ES-I3 (cell line): ENCODE data around the gene PIP5KL1.
A peak's percentile ranks its signal among the peaks of the same experiment; 100 is the strongest.

ENCODE experiments used
- H3K36me3 ChIP-seq: 2 replicates; pipeline ENCODE4 v1.6.1; 2013; ENCODE audit warnings: mild to moderate bottlenecking, low read length, control low read depth, moderate library complexity; ENCODE audit not compliant: insufficient read depth
- H3K4me1 ChIP-seq: 2 replicates; pipeline ENCODE4 v1.6.1; 2013; ENCODE audit warnings: mild to moderate bottlenecking, control low read depth, low read length; ENCODE audit not compliant: insufficient read depth
- H3K9ac ChIP-seq: 2 replicates; pipeline ENCODE4 v1.6.1; 2013; ENCODE audit warnings: low read depth, mild to moderate bottlenecking, low read length, moderate library complexity
- H3K9me3 ChIP-seq: 2 replicates; pipeline ENCODE4 v1.6.1; 2013; ENCODE audit warnings: mild to moderate bottlenecking, low read length, moderate library complexity; ENCODE audit not compliant: control insufficient read depth, insufficient read depth

The PIP5KL1 gene

DNA sequence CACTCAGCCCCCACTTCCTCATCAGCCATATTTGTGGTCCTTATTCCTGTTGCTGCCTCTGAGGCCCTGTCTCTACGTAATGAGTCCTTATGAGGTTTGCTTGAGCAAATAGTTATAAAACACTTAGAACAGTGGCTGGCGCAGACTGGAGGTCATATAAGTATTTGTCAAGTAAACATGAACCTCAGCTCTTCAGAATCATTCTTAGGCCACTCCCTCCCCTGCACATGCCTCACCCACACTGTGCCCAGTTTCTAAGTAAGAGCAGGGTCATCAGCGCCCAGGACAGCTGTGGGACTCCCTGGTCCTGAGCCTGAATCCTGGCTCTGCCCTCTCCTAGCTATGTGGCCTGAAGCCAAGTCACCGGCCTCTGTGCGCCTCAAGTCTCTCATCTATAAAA lies 17.7 kb downstream of the PIP5KL1 start:
- no peak overlapping the region for H3K9ac ChIP-seq
- H3K4me1 ChIP-seq = no peaks in the 10 kb centered on the region
- H3K9me3 ChIP-seq = no peaks in the 10 kb centered on the region
- H3K36me3 ChIP-seq = no peaks in the 10 kb centered on the region

GRCh38 chr9:127912296-127912695 lies 18.3 kb downstream of the PIP5KL1 start:
- Histone ChIP-seq H3K36me3 (no peaks in the 10 kb centered on the region), H3K4me1 (no peaks in the 10 kb centered on the region), H3K9me3 (no peaks in the 10 kb centered on the region), H3K9ac (no peak overlapping the region)

- H3K36me3 ChIP-seq = no peaks in the 10 kb centered on the region
- H3K9me3 ChIP-seq = no peaks in the 10 kb centered on the region
- no peaks in the 10 kb centered on the region for H3K4me1 ChIP-seq
- H3K9ac ChIP-seq = no peak overlapping the region
These were observed 19.9 kb downstream of the PIP5KL1 start for GRCh38 chr9:127910613-127911205.

DNA sequence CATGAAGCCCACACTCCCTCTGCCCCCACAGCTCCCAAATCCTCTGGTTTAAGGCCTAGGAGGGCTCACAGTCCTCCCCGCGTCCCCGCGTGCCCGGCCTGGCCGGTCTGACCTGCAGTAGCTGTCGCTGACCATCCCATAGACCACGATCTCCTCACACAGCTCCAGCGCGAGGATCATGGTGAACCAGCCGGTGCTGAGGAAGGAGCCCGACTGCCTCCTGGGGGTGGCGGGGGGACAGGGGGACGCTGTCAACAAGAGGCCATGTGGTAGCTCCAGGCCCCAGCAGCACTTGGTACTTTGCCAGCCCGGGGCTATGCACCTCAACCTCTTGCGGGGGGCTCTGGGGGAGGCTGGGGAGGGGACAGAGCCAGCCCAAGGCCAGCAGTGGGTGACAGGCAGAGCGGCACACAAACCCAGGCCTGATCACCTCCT lies 20.7 kb downstream of the PIP5KL1 start:
- Histone ChIP-seq H3K4me1 (0 out of 2 replicates have a peak, but pooled peaks cover 5% of the 10 kb centered on the region), H3K36me3 (no peaks in the 10 kb centered on the region), H3K9ac (no peak overlapping the region), H3K9me3 (no peaks in the 10 kb centered on the region)

GRCh38 chr9:127908660-127908926 lies 22.0 kb downstream of the PIP5KL1 start:
- Histone ChIP-seq H3K9ac (no peak overlapping the region), H3K4me1 (peaks cover 17% of the 10 kb centered on the region), H3K36me3 (no peaks in the 10 kb centered on the region), H3K9me3 (no peaks in the 10 kb centered on the region)

GRCh38 chr9:127907867-127908659 lies 22.5 kb downstream of the PIP5KL1 start:
- no peaks in the 10 kb centered on the region for H3K36me3 ChIP-seq
- no peaks in the 10 kb centered on the region for H3K9me3 ChIP-seq
- no peak overlapping the region for H3K9ac ChIP-seq
- peaks cover 17% of the 10 kb centered on the region for H3K4me1 ChIP-seq

GRCh38 chr9:127905788-127906191 lies 24.8 kb downstream of the PIP5KL1 start:
- H3K36me3 ChIP-seq = no peaks in the 10 kb centered on the region
- H3K9me3 ChIP-seq = no peaks in the 10 kb centered on the region
- H3K9ac ChIP-seq = no peak overlapping the region
- peaks cover 17% of the 10 kb centered on the region for H3K4me1 ChIP-seq

DNA sequence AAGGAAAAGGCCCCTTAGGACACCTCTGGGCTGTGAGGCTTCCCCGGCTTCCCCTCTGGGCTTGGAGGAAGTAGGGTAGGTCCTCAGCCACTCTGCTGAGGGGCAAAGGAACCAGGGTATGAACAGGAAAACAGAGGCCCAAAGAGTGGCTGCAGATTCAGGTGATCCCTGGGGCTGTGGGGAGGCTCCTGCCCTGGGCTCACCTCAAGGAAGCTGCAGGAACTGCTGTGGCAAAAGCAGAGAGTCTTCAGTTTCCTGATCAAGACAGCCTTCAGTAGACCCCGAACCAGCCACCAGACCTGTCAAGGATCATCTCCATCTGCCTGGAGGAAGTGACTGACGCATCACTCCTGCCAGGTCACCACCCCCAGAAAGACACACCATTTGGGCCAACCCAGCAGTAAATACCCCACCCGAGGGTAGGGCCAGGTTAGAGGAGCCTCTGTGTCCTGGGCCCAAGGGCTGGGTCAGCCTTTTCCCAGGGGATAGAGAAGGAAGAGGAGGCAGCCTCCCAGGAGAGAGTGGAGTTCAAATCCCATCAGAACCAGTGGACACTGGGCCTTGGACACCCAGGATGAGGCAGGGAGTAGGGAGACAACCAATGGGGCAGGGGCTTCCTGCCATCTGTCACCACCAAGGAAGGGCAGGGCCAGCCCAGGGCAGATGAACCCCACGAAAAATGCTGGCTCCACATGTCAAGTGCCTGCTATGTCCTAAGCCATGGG lies 25.4 kb downstream of the PIP5KL1 start:
- H3K9me3 ChIP-seq = no peaks in the 10 kb centered on the region
- H3K9ac ChIP-seq = no peak overlapping the region
- H3K36me3 ChIP-seq = no peaks in the 10 kb centered on the region
- peaks cover 17% of the 10 kb centered on the region for H3K4me1 ChIP-seq

- no peaks in the 10 kb centered on the region for H3K9me3 ChIP-seq
- H3K9ac ChIP-seq = no peak overlapping the region
These were observed 26.0 kb downstream of the PIP5KL1 start for GRCh38 chr9:127904561-127905003.

GRCh38 chr9:127903557-127904475 lies 26.8 kb downstream of the PIP5KL1 start:
- Histone ChIP-seq H3K9ac (no peak overlapping the region), H3K36me3 (no peaks in the 10 kb centered on the region), H3K4me1 (peaks cover 17% of the 10 kb centered on the region)

More at GRCh38 chr9:127904561-127905003, 26.0 kb downstream of the PIP5KL1 start:
- peaks cover 17% of the 10 kb centered on the region for H3K4me1 ChIP-seq
- H3K36me3 ChIP-seq = no peaks in the 10 kb centered on the region

GRCh38 chr9:127899128-127899943 lies 31.2 kb downstream of the PIP5KL1 start, which contains the start of gene ST6GALNAC6:
ST6GALNAC6 (minus strand) TSS chr9:127899603; CDS start chr9:127897981, 1,622 bp downstream.
- Histone ChIP-seq H3K9ac (peak within 1 kb of the TSS; percentile 74; the same call in 1 of the 2 replicates), H3K4me1 (peaks cover 6% of the 10 kb centered on the region), H3K36me3 (peaks cover 3% of the 10 kb centered on the region; the same call in 1 of the 2 replicates), H3K9me3 (no peaks in the 10 kb centered on the region)

More at GRCh38 chr9:127903557-127904475, 26.8 kb downstream of the PIP5KL1 start:
- no peaks in the 10 kb centered on the region for H3K9me3 ChIP-seq

GRCh38 chr9:127898433-127899127 lies 32.0 kb downstream of the PIP5KL1 start:
- peak overlapping the region; percentile 74; the same call in 1 of the 2 replicates for H3K9ac ChIP-seq
- no peaks in the 10 kb centered on the region; the same call in none of the 2 replicates for H3K4me1 ChIP-seq
- no peaks in the 10 kb centered on the region for H3K9me3 ChIP-seq
- H3K36me3 ChIP-seq = peaks cover 9% of the 10 kb centered on the region; the same call in 1 of the 2 replicates
